Stimulated activated CD4-positive, alpha-beta T cell treated with anti-CD3 and anti-CD28 coated beads, Interleukin-15, amount 100 ng/mL, for 1 hour (primary cell): ENCODE measurements around the gene CHD9.
"Not testable (repeated sequence)": the region's sequence is repeated elsewhere in the genome, so short reads cannot be mapped to it uniquely, and the experiment has no call there.

Experiments
- DNase-seq, 2 donors: peaks; one replicate each; pipeline ENCODE4 v3.0.0-alpha.2; 2020; ENCODE audit warnings: low read depth in 1 of 2, low spot score in 1 of 2

The CHD9 gene

DNA sequence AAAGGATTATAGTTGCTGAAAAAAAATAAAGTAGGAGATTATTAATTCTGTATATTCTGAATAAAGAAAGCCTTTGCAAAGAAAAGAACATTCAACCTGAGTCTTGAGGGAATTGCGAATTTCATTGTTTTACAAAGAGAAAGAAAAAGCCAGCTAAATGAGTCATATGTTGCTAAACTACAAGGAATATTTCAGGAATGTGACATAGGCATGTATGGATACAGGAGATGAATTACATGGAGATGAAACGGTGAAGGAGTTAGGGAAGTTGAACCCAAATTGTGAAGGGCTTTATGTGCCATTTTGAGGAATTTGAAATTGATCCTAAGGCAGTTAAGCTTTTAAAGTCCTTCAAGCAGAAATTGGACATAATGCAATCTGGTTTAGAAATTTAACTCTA lies 202.2 kb downstream of the CHD9 start:
- DNase-seq, result no peak

DNA sequence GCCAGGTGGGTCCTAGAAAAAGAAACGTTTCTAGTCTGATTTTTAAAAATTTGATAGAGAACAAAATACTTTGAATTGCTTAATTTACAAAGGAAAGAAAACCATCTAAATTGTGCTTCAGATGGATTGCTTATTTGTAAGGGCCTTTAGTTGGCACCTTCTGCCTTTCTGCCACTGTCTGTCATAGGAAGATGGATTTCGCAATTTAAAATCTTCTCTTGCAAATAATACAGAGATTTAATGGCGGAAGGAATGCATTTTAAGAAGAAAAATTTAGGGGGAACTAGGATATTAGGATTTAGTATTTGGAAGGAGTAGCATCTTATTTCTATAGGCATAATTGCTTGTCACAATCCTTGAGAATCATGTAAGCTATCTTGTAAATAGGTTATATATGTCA lies 204.0 kb downstream of the CHD9 start:
- DNase-seq, result no peak

DNA sequence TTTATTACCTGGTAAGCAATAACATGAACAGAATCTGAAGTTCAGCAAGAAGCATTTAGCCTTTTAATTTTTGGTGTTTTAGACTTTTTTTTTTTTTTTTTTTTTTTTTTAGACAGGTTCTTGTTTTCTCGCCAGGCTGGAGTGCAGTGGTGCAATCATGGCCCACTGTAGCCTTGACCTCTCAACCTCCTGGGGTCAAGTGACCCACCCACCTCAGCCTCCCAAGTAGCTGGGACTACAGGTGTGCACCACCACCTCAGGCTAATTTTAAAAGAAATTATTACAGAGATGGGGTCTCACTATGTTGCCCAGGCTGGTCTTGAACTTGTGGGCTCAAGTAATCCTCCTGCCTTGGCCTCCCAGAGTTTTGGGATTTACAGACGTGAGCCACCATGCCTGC lies 206.5 kb downstream of the CHD9 start:
- no peak for DNase-seq

DNA sequence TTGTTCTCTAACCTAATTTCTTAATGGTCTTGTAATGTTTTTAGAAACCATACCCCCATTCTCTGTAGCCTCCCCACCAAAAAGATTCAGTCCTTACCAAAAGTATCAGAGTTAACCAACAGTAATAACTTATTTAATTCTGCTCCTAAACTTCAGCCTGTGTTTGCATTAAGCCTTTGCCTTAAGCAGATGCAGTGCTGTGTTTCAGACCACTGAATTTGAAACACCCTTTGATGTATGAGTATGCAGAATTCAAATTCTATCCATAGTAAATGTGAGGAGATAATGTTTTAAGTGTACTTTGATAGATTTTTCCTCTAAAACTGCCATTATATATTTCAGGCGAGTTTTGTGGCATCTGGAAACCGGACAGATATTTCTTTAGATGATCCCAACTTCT lies 207.9 kb downstream of the CHD9 start:
- no peak for DNase-seq

DNA sequence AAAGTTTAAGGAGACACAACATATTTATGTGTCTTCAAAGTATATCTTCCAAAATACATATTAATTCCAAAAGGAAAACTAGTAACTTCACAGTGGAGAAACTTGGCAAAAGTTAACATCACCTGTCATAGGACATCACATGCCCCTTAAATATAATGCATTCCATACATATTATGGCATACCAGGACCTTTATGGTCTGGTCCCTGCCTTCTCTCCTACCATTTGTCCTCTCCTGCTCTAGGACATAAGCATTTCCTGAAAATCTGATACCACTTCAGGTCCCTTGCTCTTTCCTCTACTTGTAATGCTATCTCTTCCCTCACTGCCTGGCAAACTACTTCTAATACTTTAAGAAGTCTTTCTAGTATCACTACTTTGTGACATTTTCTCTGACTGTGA lies 211.4 kb downstream of the CHD9 start:
- no peak for DNase-seq

DNA sequence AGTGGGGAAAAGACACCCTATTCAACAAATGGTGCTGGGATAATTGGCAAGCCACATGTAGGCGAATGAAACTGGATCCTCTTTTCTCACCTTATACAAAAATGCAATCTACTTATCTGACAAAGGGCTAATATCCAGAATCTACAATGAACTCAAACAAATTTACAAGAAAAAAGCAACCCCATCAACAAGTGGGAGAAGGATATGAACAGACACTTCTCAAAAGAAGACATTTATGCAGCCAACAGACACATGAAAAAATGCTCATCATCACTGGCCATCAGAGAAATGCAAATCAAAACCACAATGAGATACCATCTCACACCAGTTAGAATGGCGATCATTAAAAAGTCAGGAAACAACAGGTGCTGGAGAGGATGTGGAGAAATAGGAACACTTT lies 223.7 kb downstream of the CHD9 start:
- DNase-seq, result not testable (repeated sequence)

DNA sequence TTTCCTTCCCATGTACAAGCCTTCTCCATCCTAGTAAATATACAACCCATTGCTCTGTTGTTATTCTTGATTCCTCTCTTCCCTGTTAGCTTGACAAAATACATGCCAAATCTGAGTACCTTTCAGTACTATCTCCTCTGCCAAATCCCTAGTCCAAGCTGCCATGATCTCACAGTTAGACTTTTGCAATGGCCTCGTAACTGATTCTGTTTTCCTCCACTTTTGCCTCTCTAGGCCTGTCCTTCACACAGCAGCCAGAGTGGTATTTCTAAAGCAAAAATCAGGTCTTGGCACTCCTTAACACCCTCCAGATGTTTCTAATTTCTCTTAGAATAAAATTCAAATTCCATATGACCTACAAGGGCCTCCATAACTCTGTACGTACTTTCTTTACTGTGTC lies 226.5 kb downstream of the CHD9 start:
- DNase-seq, result no peak

DNA sequence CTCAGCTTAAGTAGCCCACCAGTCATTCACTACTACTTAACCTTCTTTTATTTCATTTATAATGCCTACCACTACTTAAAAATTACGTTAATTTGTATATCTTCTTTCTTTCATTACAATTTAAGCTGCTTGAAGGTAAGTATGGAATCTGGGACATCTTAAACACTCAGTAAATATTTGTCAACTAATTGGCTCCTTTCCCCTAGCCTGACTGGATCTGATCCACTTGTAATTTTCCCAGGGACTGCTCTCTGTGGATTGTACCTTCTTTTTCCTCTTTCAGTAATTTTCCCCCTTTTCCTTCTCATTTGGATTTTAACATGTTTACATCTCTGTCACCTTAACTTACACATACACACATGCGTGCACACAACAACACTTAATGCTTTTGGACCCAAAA lies 227.1 kb downstream of the CHD9 start:
- DNase-seq, result no peak

DNA sequence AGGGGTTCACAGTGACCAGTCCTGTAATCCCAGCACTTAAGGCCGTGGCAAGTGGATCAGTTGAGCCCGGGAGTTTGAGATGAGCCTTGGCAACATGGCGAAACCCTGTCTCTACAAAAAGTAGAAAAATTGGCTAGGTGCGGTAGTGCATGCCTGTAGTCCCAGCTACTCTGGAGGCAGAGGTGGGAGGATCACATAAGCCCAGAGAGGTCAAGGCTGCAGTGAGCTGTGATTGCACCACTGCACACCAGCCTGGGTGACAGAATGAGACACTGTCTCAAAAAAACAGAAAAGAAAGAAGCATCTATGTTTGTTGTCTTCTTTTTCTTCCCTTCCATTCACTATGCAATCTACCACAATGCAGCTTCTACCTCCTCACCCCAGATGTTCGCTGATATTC lies 227.5 kb downstream of the CHD9 start:
- DNase-seq, result no peak

DNA sequence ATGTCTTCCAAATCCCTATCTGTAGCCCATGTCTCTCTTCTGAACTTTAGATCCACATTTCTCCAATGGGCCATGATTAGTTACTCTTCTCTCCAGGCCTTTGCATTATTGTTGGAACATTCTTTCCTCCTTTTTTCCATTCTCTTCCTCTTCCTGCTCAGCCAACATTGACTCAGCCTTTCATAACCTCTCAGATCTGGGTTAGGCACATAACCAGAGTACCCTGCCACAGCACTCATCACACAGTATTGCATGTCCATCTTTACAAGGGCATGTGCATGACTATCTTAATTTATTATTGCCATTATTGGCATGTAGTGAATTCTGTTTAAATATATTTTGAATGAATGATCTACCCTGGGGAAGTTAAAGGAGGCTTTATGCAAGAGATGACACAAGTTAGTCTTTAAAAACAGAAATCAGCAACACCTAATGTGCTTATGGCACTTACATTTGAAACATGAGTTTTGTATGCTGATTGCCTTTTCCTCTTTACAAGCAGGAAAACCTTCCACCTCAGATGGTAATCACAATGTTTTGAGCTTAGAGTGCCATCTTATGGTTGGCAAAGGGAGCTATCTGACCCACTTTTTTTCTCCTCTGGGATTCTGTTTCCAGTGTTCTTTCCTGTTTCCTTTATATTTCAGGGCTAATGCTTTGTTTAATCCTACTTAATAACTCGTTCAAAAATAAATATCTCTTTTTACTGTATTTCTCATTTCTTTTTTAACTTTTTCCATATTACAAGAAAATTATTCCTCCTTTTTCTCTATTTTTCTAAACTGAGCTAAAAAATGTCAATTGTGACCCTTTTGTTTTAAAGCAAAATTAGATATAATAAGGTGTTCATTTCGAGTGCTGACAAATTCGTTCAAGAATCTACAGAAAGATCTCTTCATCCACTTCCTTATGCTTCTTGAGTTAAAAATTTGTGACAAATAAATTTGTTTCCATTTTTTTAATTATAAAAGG lies 228.5 kb downstream of the CHD9 start:
- DNase-seq, result no peak

DNA sequence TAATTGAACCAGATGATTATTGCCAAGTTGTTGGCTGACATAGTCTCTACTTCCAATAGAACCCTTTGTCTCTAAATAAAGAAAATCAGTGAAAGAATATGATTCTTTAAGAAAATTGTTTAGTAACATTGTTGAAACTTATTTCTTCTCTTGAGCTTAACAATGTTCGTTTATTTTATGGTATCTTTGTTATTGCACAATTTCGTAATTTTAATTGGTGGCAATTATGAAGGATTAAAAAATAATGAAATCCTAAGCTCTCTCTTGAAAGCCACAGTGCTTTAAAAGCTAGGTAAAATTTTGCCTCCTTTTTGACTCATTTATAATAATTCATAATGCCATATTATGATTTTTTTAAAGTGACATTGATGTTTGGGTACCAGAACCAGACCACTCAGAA lies 230.4 kb downstream of the CHD9 start:
- no peak for DNase-seq

DNA sequence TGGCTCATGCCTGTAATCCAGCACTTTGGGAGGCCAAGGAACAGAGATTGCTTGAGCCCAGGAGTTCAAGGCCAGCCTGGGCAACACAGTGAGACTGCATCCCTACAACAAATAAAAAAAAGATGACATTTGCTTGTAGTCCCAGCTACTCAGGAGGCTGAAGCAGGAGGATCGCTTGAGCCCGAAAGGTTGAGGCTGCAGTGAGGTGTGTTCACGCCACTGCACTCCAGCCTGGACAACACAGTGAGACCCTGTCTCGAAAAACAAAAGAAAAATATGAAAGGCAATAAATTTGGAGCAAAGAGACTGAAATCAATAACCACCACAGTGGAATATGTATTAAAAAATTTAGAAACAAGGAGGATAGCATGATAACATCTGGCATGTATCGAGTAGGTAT lies 235.7 kb downstream of the CHD9 start:
- DNase-seq, result no peak

DNA sequence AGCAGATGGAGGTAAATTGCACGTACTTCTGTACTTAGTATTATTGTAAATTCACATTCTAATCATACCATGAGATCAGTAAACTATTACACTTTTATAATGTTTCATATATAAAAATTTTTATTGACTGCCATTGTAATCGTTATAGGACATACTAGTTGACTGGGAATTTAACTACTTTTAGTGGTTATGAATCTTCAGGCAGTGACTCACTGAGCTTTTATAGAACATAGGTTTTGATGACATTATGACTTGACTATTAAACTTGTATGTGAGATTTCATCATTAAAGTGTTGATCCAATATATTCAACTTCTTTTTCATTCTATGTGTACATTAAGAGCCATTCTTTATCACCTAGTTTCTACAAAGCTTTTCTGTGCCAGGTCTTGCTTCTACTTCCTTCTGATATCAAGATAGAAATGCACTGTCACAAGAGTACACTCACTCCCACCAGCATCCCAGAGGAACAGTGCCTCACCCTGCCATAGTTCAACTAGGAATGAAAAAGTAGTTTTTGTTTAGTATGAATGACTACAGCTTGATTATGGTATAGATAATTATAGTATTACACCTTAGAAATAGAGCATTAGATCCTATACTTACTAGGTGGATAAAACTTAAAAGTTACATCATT lies 237.1 kb downstream of the CHD9 start:
- DNase-seq, result no peak

DNA sequence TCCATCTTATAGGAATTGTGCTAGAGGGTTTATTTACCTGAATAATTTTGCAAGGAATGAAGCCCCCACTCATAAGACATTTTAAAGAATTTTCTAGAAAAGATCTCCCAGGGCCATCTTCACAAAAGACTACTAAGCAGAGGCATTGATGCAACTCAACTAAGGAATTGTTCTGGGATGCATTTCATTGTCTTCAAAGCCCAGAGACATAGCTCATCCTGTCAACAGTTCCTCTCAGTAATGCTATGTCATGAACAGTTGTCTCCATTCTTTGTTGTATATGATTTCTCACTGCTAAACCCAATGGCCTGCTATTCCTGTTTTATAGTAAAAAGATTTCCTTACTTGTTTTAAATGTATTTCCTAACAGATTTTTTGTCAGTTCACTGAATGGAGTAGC lies 242.7 kb downstream of the CHD9 start:
- DNase-seq, result no peak

DNA sequence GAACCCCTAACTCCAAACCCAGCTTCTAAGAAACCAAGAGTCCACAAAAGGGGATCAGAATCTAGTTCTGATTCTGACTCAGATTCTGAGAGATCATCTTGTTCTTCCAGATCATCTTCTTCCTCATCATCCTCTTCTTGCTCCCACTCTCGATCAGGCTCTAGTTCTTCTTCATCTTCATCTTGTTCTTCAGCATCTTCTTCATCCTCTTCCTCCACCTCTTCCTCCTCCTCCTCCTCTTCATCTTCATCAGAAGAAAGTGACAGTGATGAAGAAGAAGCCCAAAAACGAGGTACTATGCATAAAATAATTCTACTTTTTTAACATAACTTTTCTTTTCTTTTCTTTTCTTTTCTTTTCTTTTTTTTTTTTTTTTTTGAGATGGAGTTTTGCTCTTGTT lies 249.5 kb downstream of the CHD9 start:
- DNase-seq, result no peak

DNA sequence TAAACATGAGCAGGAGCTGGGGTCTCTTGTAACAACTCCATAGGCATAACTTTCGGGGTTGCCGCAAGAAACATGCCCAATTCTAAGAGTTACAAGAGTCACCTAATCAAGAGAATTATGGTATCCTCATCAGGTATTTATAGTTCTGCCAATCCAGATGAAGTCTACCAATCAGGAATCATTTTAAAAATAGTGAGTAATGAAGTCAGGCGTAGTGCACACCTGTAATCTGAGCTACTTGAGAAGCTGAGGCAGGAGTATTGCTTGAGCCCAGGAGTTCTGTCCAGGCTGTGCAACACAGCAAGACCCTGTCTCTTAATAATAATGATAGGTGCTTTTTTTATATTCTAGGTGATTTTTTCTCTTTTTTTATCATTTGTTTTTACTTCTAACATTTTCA lies 251.0 kb downstream of the CHD9 start:
- no peak for DNase-seq

DNA sequence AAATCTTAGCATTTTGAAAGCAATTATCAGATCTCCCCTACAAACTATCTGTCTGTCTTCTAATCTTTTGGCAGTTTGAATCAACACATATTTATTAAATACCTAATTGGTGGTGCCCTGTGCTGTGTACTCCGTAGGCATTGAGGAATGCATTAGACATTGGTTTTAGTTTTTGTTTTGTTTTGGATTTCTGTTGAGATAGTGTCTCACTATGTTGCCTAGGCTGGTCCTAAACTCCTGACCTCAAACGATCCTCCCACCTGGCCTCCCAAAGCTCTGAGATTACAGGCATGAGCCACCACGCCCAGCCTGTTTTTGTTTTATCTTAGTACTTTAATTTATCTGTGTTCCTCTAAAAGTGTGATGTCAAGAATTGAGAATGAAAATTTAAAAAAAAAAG lies 254.7 kb downstream of the CHD9 start:
- DNase-seq, result no peak

DNA sequence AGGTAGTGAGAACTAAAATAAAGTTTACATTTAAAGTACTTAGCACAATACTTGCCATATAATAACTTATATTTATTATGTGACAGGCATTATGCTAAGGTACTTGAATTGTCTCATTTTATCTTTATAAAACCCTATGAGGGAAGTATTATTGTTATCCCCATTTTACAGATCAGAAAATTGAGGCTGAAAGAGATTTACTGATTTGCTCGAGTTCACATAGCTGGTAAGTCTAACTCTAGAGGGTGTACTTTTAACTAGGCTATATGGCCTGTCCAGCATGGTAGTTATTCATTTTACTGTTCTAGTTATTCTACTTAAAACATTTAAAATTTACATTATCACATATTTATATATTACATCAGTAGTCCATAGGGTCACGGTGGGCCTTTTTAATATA lies 266.2 kb downstream of the CHD9 start:
- DNase-seq, result no peak

DNA sequence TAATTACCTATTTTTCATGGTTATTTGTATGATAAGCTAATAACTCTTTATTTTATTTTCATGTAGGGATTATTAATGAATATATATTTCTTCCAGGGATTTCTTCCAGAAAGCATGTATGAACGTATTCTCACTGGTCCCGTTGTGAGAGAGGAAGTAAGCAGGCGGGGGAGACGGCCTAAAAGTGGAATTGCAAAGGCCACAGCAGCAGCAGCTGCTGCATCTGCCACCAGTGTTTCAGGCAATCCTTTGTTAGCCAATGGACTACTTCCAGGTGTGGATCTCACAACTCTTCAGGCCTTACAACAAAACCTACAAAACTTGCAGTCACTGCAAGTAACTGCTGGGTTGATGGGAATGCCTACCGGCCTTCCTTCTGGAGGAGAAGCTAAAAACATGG lies 269.1 kb downstream of the CHD9 start:
- DNase-seq, result no peak

DNA sequence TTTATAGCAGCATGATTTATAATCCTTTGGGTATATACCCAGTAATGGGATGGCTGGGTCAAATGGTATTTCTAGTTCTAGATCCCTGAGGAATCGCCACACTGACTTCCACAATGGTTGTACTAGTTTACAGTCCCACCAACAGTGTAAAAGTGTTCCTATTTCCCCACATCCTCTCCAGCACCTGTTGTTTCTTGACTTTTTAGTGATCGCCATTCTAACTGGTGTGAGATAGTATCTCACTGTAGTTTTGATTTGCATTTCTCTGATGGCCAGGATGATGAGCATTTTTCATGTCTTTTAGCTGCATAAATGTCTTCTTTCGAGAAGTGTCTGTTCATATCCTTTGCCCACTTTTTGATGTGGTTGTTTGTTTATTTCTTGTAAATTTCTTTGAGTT lies 276.2 kb downstream of the CHD9 start:
- DNase-seq, result not testable (repeated sequence)

DNA sequence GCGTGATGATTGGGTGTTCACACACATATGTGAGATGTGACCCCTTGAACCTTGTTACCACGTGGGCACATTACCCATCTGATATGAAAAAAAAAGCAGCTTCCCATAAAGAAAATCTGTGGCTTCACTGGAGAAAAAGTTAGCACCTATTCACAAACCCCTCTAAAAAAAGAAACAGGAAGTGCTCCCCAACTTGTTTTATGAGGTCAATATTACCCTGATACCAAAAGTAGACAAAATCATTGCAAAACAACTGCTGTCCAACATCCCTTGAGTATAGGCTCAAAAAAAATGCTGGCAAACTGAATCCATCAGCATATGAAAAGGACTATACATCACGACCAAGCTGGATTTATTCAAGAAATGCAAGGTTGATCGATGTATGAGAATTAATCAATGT lies 279.8 kb downstream of the CHD9 start:
- DNase-seq, result no peak

DNA sequence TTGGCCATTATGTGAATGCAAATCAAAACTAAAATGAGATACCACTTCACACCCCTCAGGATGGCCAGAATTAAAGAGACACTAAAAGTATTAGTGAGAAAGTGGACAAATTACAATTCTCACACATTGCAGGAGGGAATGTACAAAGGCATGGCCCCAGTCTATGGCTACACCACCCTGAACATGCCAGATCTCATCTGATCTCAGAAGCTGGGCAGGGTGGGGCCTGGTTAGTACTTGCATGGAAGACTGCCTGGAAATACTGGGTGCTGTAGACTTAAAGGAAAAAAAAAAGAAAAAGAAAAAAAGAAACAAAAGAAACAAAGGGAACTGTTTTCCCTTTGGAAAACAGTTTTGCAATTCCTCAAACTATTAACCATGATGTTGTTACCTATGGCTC lies 282.5 kb downstream of the CHD9 start:
- no peak for DNase-seq

DNA sequence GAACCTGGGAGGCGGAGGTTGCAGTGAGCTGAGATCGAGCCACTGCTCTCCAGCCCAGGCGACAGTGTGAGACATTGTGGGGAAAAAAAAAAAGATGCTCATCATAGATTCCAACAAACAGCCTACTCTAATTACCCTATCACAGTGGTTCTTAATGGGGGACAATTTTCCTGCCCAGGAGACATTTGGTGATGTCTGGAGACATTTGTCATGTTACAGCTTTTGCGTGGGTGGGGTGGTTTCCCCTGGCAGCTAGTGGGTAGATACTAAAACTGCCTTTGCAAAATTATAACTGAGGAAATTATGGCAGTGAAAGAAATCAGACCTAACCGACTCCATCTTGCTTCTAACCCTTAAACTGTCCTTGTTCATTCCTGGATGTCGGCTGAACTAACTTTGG lies 287.0 kb downstream of the CHD9 start:
- DNase-seq, result no peak
